GM19468 (cell line): ENCODE data around the gene OSBP2.

Experiments used
- ATAC-seq: cut with Tn5 transposase; IDR thresholded peaks from one replicate; pipeline ENCODE4 v1.9.1; 2021; ENCODE audit warnings: mild to moderate bottlenecking, moderate library complexity, moderate number of reproducible peaks; ENCODE audit not compliant: unreplicated experiment; ENCODE audit errors: extremely low read depth

The OSBP2 gene

DNA sequence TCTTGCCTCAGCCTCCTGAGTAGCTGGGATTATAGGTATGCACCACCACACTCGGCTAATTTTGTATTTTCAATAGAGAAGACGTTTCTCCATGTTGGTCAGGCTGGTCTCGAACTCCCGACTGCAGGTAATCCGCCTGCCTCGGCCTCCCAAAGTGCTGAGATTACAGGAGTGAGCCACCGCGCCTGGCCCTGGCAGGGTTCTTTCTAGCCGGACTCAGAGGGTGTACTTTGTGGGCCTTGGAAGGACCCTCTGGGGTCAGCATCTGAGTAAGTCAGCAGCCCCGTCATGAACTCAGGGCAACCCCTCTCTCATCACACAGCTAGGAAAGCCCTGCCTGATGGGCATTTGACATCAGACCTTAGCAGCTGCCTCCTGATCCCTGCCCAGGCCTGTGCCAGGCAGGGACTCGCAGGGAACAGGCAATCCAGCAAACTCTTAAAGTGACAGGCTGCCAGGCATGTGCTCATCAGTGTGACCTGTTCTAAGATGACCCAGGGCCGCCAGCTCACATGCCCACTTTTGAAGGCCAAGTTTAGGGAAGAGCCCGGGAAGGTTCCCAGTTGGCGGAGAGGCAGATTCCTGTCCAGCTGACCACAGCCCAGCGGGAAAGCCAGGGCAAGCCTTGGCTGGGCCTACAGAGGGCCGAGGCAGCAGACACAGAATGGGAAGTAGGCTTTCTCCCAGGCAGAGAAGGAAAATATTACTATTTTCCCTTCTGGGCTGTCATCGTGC is 181.0 kb downstream of the OSBP2 start:
- ATAC-seq = no peak

DNA sequence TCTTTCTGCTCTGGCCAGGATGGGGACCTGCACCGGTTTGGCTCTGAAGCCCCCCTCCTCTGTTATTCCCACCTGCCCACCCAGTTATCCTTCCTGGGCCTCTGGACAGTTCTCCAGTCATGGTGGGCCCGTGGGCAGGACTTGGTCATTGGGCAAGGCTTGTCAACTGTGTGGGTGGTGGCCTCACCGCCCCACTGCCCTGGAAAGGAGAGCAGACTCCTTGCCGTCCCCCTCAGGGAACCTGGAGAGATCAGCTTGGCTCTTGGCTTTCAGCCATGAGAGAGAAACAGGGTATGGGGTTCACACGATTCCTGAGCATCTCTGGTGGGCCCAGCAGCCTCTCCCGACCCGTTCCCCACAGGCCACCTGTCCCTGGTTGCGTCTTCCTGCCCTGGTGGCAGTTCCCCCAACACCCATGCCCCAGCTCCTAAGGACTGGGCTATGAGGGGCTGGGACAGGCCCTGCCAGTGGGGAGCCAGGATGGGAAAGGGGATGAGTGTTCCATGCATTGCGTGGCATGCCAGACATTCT is 181.6 kb downstream of the OSBP2 start:
- no peak for ATAC-seq

DNA sequence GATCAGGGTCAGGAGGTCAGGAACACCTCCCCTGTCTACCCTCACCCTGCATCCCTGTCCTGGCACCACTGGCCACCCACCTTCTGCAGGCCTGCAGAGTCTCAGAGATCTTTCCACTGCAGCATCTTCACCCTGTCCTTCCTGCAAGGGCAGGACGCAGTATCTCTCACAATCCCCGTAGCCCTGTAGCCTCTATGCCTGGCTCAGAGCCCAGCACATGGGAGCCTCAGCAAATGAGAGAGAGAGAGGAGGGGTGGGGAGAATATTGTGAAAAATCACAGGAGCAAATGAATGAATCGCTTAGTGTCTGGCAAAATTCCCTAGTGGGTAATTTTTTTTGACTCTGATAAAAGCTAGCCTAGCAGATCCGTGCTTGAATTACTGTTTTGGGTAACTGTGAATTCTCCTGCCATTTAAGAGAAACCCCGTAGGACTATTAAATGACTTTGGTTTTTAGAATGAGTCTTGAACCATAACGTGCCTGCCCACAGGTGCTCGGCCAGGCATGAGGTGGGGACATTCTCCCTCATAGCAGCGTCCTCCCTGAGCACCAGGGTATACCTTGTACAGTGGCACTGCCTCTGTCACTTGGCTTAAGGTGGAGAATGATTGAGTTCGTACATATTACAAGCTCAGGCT is 182.4 kb downstream of the OSBP2 start:
- no peak for ATAC-seq

DNA sequence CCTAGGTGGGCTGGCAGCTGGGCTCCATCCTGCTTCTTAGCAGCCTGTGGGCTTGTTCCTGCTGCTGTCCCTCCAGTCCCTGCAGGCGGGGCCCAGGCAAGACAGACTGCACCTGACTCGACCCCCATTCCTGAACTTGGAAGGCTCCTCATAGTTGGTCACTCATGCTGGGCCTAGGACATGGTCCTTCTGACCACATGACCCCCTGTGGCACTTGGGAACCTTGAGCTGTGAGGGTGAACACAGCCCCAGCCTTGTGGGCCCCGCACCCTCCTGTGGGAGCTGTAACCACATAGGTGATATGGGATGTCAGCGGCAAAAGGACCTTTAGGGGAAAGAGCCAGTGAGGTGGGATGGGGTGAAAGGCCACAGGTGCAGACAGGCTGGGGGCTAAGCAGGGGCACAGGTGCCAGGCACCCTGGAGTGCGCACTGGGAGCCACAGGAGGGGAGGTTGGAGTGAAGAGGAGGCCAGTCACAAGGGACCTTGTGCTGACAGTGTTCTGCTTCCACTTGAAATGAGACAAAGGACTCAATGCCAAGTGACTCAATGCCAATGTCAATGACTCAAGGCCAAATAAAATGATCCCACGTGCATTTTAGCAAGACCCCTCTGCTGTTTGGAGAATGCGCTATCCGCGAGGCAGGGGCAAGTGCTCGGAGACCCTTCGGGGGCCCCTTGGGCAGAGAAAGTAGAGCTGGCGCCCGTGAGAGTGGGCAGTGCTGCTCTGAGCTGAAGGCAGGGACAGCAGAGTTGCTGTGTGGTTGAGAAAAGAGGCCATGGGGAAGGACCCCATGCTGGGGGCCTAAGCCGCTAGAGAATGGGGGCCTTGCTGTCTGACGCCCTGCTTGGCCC is 183.2 kb downstream of the OSBP2 start:
- ATAC-seq = no peak

DNA sequence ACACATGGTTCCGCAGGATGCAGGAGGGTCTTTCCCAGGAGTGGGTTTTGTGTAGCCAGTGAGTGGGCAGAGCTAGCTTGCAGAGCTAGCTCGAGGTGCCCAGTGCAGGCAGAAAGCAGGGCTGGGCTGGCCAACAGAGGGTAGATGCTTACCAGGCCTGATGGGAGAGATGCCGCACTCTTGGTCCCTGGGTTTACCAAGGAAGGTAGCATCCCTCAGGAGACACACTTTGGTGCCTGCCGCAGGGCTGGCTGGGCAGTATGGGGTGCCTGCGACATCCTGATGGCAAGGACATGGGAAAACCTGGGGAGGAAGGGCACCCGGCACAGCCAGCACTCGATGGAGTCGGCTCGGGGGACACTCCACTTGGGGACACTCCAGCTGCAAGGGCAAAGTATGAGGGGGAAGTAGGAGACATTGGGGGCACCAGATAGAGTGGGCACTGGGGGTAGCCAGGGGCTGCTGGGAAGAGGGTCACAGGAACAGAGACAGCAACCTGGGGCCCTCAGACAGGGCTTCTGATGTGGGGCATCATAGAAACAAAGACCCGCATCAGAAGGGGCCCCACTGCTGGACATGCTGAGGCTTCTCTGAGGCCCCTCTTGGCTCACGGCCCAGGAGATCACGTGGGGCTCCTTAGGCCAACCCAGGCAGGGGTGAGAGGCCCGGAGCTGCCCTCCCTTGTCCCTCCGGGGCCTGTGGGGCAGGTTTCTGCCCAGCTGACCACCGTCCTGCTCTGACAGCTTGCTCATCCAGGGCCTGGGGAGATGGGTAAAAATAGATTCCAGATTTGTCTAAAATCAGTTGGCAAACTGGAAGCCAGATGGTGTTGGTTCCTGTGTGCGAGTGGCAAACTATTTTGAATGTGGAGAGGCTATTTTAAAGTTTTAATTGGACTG is 184.1 kb downstream of the OSBP2 start:
- ATAC-seq = no peak

DNA sequence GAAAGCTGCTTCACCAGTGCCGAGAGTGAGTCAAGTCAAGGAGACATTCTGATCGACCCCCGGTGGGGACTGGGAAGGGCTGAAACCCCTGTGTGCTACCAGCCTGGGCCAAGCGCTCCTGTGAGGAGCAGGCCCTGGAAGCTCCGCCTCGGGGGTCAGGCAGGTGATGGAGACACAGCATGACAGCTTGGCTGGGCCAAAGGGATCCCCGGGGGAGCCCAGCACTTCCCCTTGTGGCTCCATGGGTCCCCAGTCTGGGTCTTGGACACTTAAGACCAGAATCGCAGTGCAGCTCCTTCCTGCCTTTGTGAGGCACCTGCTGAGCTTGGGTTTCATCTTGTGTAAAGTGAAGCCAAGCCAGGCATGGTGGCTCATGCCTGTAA is 184.7 kb downstream of the OSBP2 start:
- no peak for ATAC-seq

DNA sequence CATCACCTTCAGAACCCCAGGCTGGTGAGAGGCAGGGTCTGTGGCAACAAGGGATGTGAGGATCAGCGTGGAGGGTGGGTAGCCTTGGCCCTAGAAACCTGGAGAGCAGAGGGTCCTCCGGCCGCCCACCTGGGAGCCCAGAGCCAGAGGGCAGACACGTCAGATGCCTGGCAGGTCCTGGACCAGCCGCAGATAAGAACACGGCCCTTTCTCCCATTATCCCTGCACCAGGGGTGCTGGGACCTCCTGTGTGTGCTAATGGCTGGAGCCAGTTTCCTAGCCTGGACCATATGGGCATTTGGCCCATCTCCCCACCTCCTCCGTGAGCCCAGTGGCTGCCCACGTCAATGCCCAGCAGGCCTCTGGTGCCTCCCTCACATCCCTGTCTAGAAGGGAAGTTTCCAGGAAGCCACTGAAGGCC is 185.5 kb downstream of the OSBP2 start:
- no peak for ATAC-seq

DNA sequence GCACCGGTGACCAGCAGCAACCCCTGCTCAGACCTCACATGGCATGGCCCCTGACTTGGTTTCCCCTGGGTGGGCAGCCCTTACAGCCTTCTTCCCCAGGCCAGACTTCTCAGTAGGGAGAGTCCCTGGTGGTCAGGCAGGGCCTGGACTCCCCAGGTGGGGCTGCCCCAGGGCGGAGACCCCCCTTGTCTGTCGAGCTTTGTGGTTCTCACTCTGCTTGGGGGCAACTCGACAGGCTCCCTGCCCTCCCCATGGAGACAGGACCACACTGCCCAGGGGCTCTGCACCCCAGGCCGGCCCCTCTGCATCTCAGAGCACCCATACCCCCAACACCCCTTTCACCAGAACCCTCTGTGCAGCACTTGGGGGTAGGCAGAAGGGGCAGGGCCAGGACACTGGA is 186.2 kb downstream of the OSBP2 start:
- ATAC-seq = no peak

DNA sequence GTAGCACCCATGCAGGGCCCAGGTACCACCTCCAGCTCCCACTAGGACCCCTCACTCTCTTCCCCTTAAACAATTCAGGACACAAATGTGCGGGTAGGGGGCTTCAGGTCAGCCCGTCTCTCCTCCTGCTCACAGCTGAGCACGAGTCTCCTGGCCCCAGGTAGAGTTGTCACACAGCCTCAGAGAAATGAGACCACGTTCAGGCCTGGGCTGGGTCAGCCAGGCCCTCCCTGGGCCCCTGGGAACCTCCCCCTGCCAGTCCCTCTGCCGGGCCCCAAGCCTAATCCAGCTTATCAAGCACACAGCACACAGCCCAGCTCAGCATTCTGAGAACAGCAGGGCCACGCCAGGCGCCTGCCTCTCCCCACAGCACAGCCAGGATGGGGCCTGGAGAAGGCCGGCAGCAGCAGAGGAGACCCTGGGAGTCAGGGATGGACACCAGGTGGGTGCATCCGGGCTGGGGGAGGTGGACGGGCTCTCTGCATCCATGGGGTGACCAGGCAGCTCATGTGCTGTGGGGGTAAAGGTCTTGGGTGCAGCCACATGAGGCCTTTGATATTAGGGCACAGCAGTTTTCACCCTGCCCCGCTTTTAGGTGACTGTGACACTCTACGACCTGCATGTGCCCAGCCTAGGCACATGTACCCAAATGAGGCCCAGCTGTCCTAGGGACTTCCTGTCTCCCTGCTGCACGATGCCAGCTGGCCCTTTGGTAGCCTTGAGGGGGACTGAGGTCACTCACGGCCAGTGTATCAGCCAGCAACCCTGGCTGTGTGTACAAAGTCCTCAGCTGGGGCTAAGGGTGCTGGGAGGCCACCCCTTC is 186.9 kb downstream of the OSBP2 start:
- no peak for ATAC-seq

DNA sequence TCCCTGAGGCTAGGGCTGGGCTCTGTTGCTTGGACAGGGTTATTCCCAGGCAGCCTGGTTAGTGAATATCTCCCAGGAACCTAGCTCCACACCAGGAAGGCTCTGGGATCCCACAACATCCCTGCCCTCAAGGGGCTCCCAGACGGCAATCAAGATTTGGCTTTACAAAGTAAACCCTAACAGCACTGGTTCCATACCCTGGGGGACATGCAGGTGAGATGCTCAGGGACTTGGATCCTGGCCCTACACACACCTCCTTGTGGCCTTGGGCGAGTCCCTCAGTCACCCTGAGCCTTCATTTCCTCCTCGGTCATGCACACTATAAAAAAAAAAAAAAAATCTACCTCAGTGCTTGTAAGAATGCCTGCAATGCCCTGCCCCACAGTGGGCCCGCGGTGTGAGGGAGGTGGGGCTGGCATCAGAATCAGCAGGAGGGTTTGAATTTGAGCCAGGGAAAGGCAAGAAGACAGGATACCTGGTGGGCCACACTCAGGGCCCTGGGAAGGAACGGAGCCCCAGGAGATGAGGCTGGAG is 187.6 kb downstream of the OSBP2 start:
- no peak for ATAC-seq

DNA sequence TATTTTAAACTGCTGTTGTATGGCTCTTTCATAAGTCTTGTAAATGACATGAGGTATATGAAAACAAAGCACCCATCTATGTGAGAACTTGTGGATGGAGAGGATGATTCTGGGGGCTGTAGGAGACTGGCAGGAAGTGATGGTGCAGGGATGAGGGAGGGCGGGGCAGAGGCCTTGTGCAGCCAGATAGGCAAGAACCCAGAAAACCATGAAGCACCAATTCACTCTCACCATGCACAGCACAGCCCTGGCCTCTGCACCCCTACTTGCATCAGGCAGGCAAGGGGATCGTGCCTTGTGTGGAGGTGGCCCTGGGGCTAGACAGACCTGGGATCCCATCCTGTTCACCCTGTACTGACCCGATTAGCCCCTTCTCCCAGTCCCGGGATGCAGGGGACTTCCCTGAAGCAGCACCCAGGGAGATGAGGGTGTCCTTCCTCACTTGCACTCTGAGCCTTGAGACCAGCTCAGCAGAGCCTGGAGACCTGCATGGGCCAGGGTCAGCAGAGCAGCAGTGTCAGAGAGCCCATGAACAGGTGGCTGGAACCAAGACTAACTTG is 188.4 kb downstream of the OSBP2 start:
- ATAC-seq = no peak

DNA sequence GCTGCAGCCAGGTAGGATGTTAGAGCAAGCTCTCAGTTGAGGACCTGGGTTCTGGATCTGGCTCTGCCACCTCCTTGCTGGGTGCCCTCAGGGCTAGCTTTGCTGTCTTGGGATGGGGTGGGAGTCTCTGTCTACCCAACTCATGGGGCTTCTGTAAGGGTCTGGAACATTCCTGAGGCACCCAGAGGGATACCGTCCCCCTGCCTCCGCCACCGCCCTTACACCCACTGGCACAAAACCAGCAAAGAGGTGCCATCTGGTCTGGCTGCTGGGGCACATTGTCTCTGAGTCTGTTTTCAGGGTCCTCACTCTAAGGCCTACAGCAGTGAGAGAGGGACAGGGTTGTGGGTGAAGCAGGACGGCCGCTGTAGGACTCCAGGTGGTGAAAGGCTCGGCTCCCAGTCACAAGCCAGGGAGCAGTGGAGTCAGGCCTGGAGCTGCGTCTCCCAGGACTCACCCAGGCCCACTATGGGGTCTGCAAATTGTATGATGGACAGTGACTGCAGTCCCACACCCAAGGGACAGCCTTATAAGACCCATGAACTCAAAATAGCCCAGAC is 189.0 kb downstream of the OSBP2 start:
- ATAC-seq = no peak

DNA sequence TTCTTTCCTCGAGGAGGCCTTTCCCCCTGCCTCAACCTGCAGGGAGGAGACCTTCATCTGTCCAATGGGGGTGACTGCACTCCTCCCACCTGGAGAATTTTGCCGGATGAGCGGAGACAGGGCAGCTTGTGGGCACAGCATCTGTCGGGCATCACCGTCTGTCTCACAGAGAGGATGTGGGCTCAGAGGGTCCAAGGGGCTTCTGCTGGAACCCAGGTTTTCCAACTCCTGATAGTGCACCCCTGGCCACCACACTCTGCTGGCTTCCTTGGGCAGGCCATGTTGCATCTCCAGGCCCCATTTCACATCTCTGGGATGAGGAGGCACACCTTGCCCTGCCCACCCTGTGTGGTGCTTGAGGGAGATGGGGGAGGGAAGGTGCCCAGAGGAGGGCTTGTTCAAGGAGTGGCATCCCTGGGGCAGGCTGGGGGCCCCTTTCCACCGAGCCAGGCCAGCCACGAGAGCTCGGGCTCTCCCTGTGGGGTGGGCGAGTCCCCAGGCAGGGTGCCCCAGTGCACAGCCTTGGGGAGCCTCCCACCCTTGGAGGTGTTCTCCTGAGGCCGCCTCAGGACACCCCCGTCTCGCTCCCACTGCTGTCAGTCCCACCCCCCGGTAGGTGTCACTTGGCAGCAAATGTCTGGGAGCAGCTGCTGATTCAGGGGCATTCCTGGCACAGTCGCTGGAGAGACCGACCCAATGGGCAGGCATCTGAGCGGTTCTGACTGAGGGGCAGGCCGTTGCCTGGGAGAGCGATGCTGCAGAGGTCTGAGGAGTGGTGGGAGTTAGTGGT is 189.7 kb downstream of the OSBP2 start:
- ATAC-seq = no peak

DNA sequence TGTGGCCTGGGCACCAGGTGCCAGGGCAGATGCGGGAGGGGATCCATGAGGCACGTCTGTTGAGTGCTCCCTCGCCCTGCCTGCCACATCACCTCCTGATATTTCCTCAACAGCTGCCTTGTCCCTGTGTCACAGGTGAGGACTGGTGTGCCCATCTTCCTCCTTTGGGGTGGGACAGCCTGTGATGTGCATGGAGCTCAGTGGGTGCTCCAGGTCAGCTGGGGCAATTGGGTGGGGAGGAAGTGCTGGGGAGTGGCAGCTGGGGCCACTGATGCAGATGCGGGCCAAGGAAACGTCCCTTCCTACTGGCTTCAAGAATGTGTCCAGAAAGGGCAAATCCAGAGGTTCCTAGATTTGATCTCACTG is 190.3 kb downstream of the OSBP2 start:
- ATAC-seq = no peak

DNA sequence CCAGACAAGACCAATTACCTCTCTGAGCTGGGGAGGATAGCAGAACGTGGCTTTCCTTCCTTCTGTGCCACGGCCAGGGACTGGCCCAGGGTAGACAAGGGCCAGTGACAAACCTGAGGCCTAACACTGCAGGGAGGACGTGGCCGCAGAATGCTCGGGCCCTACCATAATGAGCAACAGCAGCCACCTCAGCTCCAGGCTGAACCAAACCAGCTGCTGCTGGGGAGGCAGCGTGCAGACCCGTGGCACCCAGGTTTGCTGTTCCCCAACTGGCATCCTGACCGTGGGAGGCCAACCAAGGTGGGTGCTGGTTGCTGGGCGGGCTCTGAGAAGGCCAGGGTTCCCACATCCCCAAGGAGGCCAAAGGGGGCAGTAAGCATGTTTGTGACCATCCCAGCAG is 190.9 kb downstream of the OSBP2 start:
- no peak for ATAC-seq

DNA sequence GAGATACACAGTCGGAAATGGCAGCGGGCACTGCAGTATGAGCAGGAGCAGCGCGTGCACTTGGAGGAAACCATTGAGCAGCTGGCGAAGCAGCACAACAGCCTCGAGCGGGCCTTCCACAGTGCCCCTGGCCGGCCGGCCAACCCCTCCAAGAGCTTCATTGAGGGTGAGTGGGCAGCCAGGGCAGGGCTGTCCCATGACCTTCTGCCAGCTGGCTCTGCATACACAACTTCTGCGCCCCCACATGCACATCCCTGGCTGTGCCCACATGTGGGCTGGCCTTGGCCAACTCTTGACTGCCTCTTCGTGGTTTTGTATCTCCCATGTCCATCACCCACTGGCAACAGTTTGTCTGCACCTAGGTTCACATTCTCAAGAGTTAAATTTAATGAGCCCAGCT is 192.8 kb downstream of the OSBP2 start:
- no peak for ATAC-seq

DNA sequence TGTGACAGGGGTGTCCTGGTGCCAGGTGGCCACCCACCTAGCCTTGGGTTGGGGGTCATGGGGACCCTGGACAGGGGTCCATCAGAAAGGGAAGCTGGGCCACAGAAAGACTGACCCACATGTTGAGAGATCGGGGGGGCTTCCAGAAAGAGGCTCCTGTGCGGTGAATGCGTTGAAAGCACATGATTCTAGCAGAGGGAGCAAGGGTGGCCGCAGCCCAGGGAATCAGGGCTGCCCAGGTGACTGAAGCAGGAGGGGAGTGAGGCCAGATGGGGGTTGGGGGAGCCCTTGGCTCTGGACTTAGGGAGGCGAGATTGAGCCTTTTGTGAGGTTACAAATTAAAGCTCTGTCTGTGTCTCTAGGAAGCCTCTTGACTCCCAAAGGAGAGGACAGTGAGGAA is 193.2 kb downstream of the OSBP2 start:
- ATAC-seq = no peak
